Heart right ventricle (tissue), 16 donors: ENCODE data around the gene CALU. TPM values are rescaled to one million over a fixed set of nuclear protein-coding genes. Genes with fewer than 3 reads are reported as not detected.

Experiments used
- ATAC-seq, 8 donors: fragments of 200-7000 bp; cut with Tn5 transposase; one replicate each; pipeline ENCODE4 v1.9.1; 2020; ENCODE audit warnings: mild to moderate bottlenecking in 8 of 8, moderate library complexity in 8 of 8, moderate number of reproducible peaks in 1 of 8
- DNase-seq, 2 donors: peaks; one replicate each; pipeline ENCODE4 v3.0.0-alpha.2; 2020
- H3K27ac ChIP-seq, 10 donors: fragments of 200-600 bp; sonication (generic) in 2 of 10; one replicate each; pipeline versions ENCODE4 v1.5.0 to v1.8.0; 2020 to 2022; ENCODE audit warnings: mild to moderate bottlenecking in 3 of 10
- H3K27me3 ChIP-seq, 7 donors: fragments of 200-600 bp; one replicate each; pipeline ENCODE4 v1.8.0; 2021 to 2022; ENCODE audit warnings: mild to moderate bottlenecking in 2 of 7
- H3K36me3 ChIP-seq, 9 donors: fragments of 200-600 bp; sonication (generic) in 1 of 9; one replicate each; pipeline versions ENCODE4 v1.5.0 to v1.8.0; 2020 to 2022; ENCODE audit warnings: mild to moderate bottlenecking in 2 of 9
- H3K4me1 ChIP-seq, 9 donors: fragments of 200-600 bp; sonication (generic) in 1 of 9; one replicate each; pipeline versions ENCODE4 v1.5.0 to v1.8.0; 2020 to 2022; ENCODE audit warnings: mild to moderate bottlenecking in 4 of 9
- H3K4me3 ChIP-seq, 10 donors: fragments of 200-600 bp; sonication (generic) in 2 of 10; one replicate each; pipeline versions ENCODE4 v1.5.0 to v1.8.0; 2020 to 2022; ENCODE audit warnings: mild to moderate bottlenecking in 7 of 10, moderate library complexity in 2 of 10
- H3K9me3 ChIP-seq, 11 donors: fragments of 200-600 bp in 10 of 11; sonication (generic) in 2 of 11; one replicate each; pipeline versions ENCODE4 v1.5.0 to v1.8.0; 2013 to 2022; ENCODE audit warnings: mild to moderate bottlenecking in 2 of 11, control low read depth in 1 of 11, moderate library complexity in 1 of 11
- WGBS, 2 donors: extraction: QIAGEN DNeasy Blood & Tissue Kit; methylation state at CpG; one replicate each; pipeline ENCODE4 v1.1.7; 2013; ENCODE audit warnings: inconsistent platforms in 1 of 2; 5-methylcytosine and 5-hydroxymethylcytosine counted together
- intact Hi-C, 10 donors: fragments of 100-400 bp; cut with DNase I; formaldehyde crosslinking; loops; one replicate each; pipeline versions ENCODE4 v1.11.1 to v1.14.2; 2022
- polyA plus RNA-seq, 2 donors: library from polyadenylated mRNA; stranded (reverse); fragments of 200-250 nt; gene quantifications; one replicate each; pipeline ENCODE4 v1.2.3, GENCODE V29; 2013
- total RNA-seq, 10 donors: library from RNA; stranded (reverse); fragmentation: NEBNext Ultra II Directional in 3 of 10; extraction: Animal tissue kit (Norgen Biotek cat#: 25700) in 3 of 10; gene quantifications; one replicate each; pipeline versions ENCODE4 v1.2.1 to v1.2.4, GENCODE V29; 2021 to 2023
- TF ChIP-seq, protein P1 (sequence below), 9 donors: fragments of 200-600 bp; sonication (generic) in 2 of 9; IDR thresholded peaks; one replicate each; pipeline versions ENCODE4 v1.5.0 to v1.8.0; 2021 to 2022; ENCODE audit warnings: antibody characterized with exemption in 9 of 9, mild to moderate bottlenecking in 5 of 9, moderate library complexity in 1 of 9
- donor health status: Arrhythmogenic right ventricular cardiomyopathy.
- donor health status: ischemic (EF 13 %, LVEDD 7.1; RV severe dilation, severe dysfunction).
- donor health status: healthy with polysubstance abuse.
- donor health status: DM: no; HTN: yes; CAD: no.
- donor health status: DM: no; HTN: no; CAD: no.
- donor health status: ischemic (EF 25% LVEDD 6.9; RV normal size, moderate dysfunction).
- donor health status: ischemic (EF 25% LVEDD 5.7; RV mildly dilated, moderate dysfunction).
- donor health status: healthy.
- donor health status: DM: yes; HTN: yes; CAD: no.
- donor health status: Ischemic cardiomyopathy.
- donor health status: ischemic (EF 35%, LVEDD 5.7; RV mildly dilated, moderate dysfunction).
- donor health status: nonischemic (EF 11% LVEDD 7.7; RV severe dilation, severe dysfunction).
- donor health status: DM: yes; HTN: yes; CAD: no.
- donor health status: PGD.
- donor health status: ischemic (EF 29% LVEDD 5.4; RV normal size, mild dysfunction).
- donor health status: nonischemic (EF 23%, LVEDD 6.1; RV moderate dilation, normal function).

The CALU gene
- total and polyA plus RNA-seq, 12 donors, result 39.9 to 333 (median 249) TPM

DNA sequence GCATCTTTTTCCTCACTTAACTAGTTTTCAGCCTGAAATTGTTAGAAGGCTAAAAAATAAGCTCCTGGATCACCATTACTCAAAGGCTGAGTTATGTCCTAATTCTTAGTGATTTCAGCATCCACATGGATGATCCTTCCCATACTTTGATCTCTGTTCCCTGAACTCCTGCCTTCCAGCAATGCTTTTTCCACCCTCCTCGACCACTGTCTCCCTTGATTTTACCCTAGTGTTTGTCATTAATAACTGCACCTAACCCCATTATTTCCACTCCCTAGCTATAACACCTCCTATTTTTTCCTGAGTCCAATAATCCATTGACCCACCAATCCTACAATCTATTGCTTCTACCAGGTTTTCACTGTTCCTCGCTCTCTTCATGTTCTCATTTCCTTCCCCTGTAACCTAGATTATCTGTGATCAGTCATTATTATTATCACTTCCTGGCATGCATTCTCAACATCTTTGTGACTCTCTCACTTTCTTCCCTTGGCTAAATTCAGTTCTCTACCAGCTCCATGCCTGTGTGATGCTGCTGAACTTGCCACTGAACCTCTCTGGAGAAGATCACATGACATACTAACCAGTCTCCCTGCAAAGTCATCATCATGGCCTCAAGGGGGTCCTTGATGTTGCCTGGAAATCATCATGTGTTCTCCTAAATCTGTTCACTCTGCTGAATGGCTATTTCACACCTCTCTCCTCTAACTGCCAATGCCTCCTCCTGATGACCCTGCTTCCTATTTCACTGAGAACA lies 6.5 kb upstream of the CALU start:
- intact Hi-C loops, result loop anchor here in 4 of 10 donors (10.0 kb wide), 2 partner anchors 132 to 142 kb away; partner anchors contain the start of gene ATP6V1F (in 3 of the 4)
- ATAC-seq, result no peak
- TF ChIP-seq, protein P1, sequence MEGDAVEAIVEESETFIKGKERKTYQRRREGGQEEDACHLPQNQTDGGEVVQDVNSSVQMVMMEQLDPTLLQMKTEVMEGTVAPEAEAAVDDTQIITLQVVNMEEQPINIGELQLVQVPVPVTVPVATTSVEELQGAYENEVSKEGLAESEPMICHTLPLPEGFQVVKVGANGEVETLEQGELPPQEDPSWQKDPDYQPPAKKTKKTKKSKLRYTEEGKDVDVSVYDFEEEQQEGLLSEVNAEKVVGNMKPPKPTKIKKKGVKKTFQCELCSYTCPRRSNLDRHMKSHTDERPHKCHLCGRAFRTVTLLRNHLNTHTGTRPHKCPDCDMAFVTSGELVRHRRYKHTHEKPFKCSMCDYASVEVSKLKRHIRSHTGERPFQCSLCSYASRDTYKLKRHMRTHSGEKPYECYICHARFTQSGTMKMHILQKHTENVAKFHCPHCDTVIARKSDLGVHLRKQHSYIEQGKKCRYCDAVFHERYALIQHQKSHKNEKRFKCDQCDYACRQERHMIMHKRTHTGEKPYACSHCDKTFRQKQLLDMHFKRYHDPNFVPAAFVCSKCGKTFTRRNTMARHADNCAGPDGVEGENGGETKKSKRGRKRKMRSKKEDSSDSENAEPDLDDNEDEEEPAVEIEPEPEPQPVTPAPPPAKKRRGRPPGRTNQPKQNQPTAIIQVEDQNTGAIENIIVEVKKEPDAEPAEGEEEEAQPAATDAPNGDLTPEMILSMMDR (IDR thresholded peaks at IDR 0.05), result no peak
- WGBS, 2 donors, result 67% methylated on average over 2 of the region's 2 CpGs
- peaks cover 0 to 6% (median 0%) of the 10 kb centered on the region in 7 donors for H3K27me3 ChIP-seq
- DNase-seq, result no peak
- no peak overlapping the region for H3K4me3 ChIP-seq
- no peak overlapping the region for H3K27ac ChIP-seq
- H3K9me3 ChIP-seq, result no peaks in the 10 kb centered on the region
- H3K36me3 ChIP-seq, result no peaks in the 10 kb centered on the region
- H3K4me1 ChIP-seq, result peaks cover 0 to 7% (median 0%) of the 10 kb centered on the region in 9 donors

DNA sequence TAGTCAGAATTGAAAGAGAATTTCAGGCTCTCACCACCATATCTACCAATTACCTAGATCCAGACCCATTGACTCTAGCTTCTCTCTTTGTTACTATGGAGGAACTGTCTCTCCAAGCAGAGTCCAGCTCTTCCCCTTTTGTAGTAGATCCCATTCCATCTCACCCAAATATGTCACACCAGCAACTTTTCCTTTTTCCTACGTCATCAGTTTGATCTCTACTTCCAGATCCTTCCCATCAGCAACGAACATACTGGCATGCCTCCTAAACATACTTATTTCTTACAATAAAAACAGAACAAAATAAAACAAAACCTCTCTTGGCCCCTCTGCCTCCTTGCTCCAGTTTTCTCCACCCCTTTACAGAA lies 5.9 kb upstream of the CALU start:
- TF ChIP-seq, protein P1 (IDR thresholded peaks at IDR 0.05), result no peak
- WGBS, 2 donors, result 59 to 80% methylated on average over 2 of the region's 2 CpGs
- H3K27me3 ChIP-seq, result peaks cover 0 to 6% (median 0%) of the 10 kb centered on the region in 7 donors
- peak in 2 of 8 donors; percentile 25 to 49 for ATAC-seq
- peak overlapping the region in 1 of 10 donors; percentile 36 for H3K27ac ChIP-seq
- no peak overlapping the region for H3K4me3 ChIP-seq
- H3K36me3 ChIP-seq, result no peaks in the 10 kb centered on the region
- no peak for DNase-seq
- H3K4me1 ChIP-seq, result peaks cover 0 to 12% (median 2%) of the 10 kb centered on the region in 9 donors
- no peaks in the 10 kb centered on the region for H3K9me3 ChIP-seq
- intact Hi-C loops, result loop anchor here in 4 of 10 donors (10.0 kb wide), 2 partner anchors 132 to 142 kb away; partner anchors contain the start of gene ATP6V1F (in 3 of the 4)

DNA sequence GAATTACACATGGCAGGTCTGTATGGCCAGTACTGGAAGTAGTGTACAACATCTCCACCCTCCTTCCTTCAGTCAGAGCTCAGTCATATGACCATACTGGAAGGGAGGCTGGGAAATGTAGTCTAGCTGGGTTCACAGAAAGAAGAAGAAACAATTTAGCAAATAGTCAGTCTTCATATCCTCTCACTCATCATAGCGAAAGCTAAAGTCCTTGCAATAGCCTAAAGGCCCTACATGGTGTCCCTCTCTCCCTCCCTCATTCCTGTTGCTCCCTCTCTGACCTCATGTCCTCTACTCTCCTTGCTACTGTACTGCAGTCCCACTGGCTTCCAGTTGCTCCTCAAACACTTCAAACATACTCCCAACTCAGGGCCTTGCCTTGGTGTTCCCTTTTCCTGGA lies 4.3 kb upstream of the CALU start:
- TF ChIP-seq, protein P1 (IDR thresholded peaks at IDR 0.05), result no peak
- DNase-seq (no peak), ATAC-seq (no peak)
- H3K36me3 ChIP-seq, result no peaks in the 10 kb centered on the region
- intact Hi-C loops, result loop anchor here in 5 of 10 donors (5.0 to 10.0 kb wide), 3 partner anchors 127 to 140 kb away; partner anchors contain the start of gene ATP6V1F (in 4 of the 5)
- H3K27me3 ChIP-seq, result peaks cover 0 to 6% (median 0%) of the 10 kb centered on the region in 7 donors
- H3K4me1 ChIP-seq, result peaks cover 0 to 18% (median 7%) of the 10 kb centered on the region in 9 donors
- WGBS, 2 donors, result 93 to 94% methylated on average over 1 of the region's 1 CpG
- H3K27ac ChIP-seq, result peak overlapping the region in 1 of 10 donors; percentile 54
- no peaks in the 10 kb centered on the region for H3K9me3 ChIP-seq
- H3K4me3 ChIP-seq, result no peak overlapping the region

DNA sequence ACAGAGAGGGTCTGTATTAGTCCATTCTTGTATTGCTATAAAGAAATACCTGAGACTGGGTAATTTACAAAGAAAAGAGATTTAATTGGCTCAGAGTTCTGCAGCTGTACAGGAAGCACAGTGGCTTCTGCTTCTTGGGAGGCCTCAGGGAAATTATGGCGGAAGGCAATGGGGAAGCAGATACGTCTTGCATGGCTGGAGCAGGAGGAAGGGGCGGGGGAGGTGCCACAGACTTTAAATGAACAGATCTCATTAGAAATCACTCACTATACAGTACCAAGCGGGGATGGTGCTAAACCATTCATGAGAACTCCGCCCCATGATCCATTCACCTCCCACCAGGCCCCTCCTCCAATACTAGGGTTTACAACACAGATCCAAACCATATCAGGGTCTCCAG lies 3.7 kb upstream of the CALU start:
- 89 to 91% methylated on average over 5 of the region's 5 CpGs for WGBS, 2 donors
- Histone ChIP-seq H3K27me3 (peaks cover 0 to 6% (median 0%) of the 10 kb centered on the region in 7 donors), H3K36me3 (no peaks in the 10 kb centered on the region), H3K4me3 (no peak overlapping the region), H3K4me1 (peaks cover 0 to 23% (median 12%) of the 10 kb centered on the region in 9 donors), H3K27ac (peak overlapping the region in 1 of 10 donors; percentile 54), H3K9me3 (no peaks in the 10 kb centered on the region)
- TF ChIP-seq, protein P1 (IDR thresholded peaks at IDR 0.05), result no peak
- intact Hi-C loops, result loop anchor here in 5 of 10 donors (5.0 to 10.0 kb wide), 3 partner anchors 127 to 139 kb away; partner anchors contain the start of gene ATP6V1F (in 4 of the 5)
- ATAC-seq, result no peak
- DNase-seq, result no peak
